ENCODE data around the gene PPM1J. TPM values are rescaled to one million over a fixed set of nuclear protein-coding genes. Genes with fewer than 3 reads are reported as not detected.

PPM1J gene
- total RNA-seq, 1 experiment from 2014 or later, result 19.3 TPM

- TF ChIP-seq E2F4 (CRISPR knock-in tag; IDR thresholded peaks at IDR 0.05; ENCODE audit: borderline replicate concordance, low read depth), result no peak
- TF ChIP-seq MXD4 (CRISPR knock-in tag; IDR thresholded peaks at IDR 0.05; ENCODE audit: borderline replicate concordance), result no peak
- TF ChIP-seq ZNF317 (CRISPR knock-in tag; IDR thresholded peaks at IDR 0.05; ENCODE audit: borderline replicate concordance, low read depth), result no peak
- TF ChIP-seq ATF1 (CRISPR knock-in tag; IDR thresholded peaks at IDR 0.05), result no peak
Observed at GRCh38 chr1:112686835-112687234, 28.3 kb downstream of the PPM1J start (continued).

- peak overlapping the region; percentile 45 for H3K27ac Mint-ChIP-seq
- ChIA-PET POLR2A (interaction anchor here (1.0 kb wide), 1 partner anchor 18 kb away, joined by 3 read pairs; no protein-coding TSS in a partner anchor), CTCF (interaction anchor here (1.2 kb wide), 1 partner anchor 118 kb away, joined by 3 read pairs; no protein-coding TSS in a partner anchor)
- ATAC-seq (no peak), DNase-seq (ENCODE audit: low spot score) (no peak)
- no peaks in the 10 kb centered on the region for H3K27me3 Mint-ChIP-seq (ENCODE audit: low read depth)
- H3K36me3 Mint-ChIP-seq, result peaks cover 17% of the 10 kb centered on the region
- H3K9me3 Mint-ChIP-seq, result no peaks in the 10 kb centered on the region
- H3K4me1 Mint-ChIP-seq, result peaks cover 14% of the 10 kb centered on the region
- TF ChIP-seq FOXP4 (CRISPR knock-in tag; IDR thresholded peaks at IDR 0.05), result no peak
- no peak overlapping the region for H3K4me3 Mint-ChIP-seq
Observed at GRCh38 chr1:112686417-112686816, 28.7 kb downstream of the PPM1J start.

GRCh38 chr1:112685913-112686312 lies 29.2 kb downstream of the PPM1J start:
- ATAC-seq, result no peak
- DNase-seq (ENCODE audit: low spot score), result no peak
- ChIA-PET CTCF (interaction anchor here (1.2 kb wide), 1 partner anchor 119 kb away, joined by 3 read pairs; no protein-coding TSS in a partner anchor), POLR2A (interaction anchor here (1.0 kb wide), 1 partner anchor 19 kb away, joined by 3 read pairs; no protein-coding TSS in a partner anchor)
- H3K4me3 Mint-ChIP-seq, result no peak overlapping the region
- H3K4me1 Mint-ChIP-seq, result peaks cover 14% of the 10 kb centered on the region
- H3K36me3 Mint-ChIP-seq, result peaks cover 18% of the 10 kb centered on the region
- no peak overlapping the region for H3K27ac Mint-ChIP-seq
- H3K9me3 Mint-ChIP-seq, result no peaks in the 10 kb centered on the region
- TF ChIP-seq NFYB (CRISPR knock-in tag; conservative IDR thresholded peaks at IDR 0.05; ENCODE audit: low read depth), result no peak
- TF ChIP-seq SOX15 (CRISPR knock-in tag; IDR thresholded peaks at IDR 0.05), result no peak
- no peak for TF ChIP-seq ZNF416 (CRISPR knock-in tag; IDR thresholded peaks at IDR 0.05)
- TF ChIP-seq MXD4 (CRISPR knock-in tag; IDR thresholded peaks at IDR 0.05; ENCODE audit: borderline replicate concordance), result no peak
- no peak for TF ChIP-seq ETV6 (CRISPR knock-in tag; IDR thresholded peaks at IDR 0.05)
- no peaks in the 10 kb centered on the region for H3K27me3 Mint-ChIP-seq (ENCODE audit: low read depth)

GRCh38 chr1:112678605-112679004 lies 36.5 kb downstream of the PPM1J start:
- ChIA-PET POLR2A (no interaction called here), CTCF (no interaction called here)
- Mint-ChIP-seq H3K27ac (peak overlapping the region; percentile 46; the same call in 1 of the 2 replicates), H3K4me1 (peaks cover 27% of the 10 kb centered on the region), H3K9me3 (peaks cover 4% of the 10 kb centered on the region; the same call in 1 of the 2 replicates), H3K4me3 (no peak overlapping the region), H3K27me3 (ENCODE audit: low read depth) (peaks cover 10% of the 10 kb centered on the region; the same call in 1 of the 2 replicates), H3K36me3 (peaks cover 16% of the 10 kb centered on the region)
- DNase-seq (ENCODE audit: low spot score), result no peak
- ATAC-seq, result no peak
- no peak for TF ChIP-seq USF2 (CRISPR knock-in tag; IDR thresholded peaks at IDR 0.05)
- TF ChIP-seq ZNF317 (CRISPR knock-in tag; IDR thresholded peaks at IDR 0.05; ENCODE audit: borderline replicate concordance, low read depth), result no peak
- no peak for TF ChIP-seq ZNF532 (CRISPR knock-in tag; IDR thresholded peaks at IDR 0.05; ENCODE audit: borderline replicate concordance)
- TF ChIP-seq NR1H2 (CRISPR knock-in tag; IDR thresholded peaks at IDR 0.05), result no peak
- no peak for TF ChIP-seq SMAD4 (CRISPR knock-in tag; IDR thresholded peaks at IDR 0.05)
- TF ChIP-seq GTF2I (CRISPR knock-in tag; conservative IDR thresholded peaks at IDR 0.05), result no peak
- TF ChIP-seq TCF7 (CRISPR knock-in tag; IDR thresholded peaks at IDR 0.05; ENCODE audit: low read depth), result no peak
- no peak for TF ChIP-seq FOXJ3 (CRISPR knock-in tag; IDR thresholded peaks at IDR 0.05; ENCODE audit: borderline replicate concordance)
- no peak for TF ChIP-seq MLX (CRISPR knock-in tag; IDR thresholded peaks at IDR 0.05)
- TF ChIP-seq PREB (CRISPR knock-in tag; IDR thresholded peaks at IDR 0.05; ENCODE audit: borderline replicate concordance), result no peak
- TF ChIP-seq ELF4 (CRISPR knock-in tag; IDR thresholded peaks at IDR 0.05; ENCODE audit: low read depth), result no peak
- no peak for TF ChIP-seq NFYB (CRISPR knock-in tag; conservative IDR thresholded peaks at IDR 0.05; ENCODE audit: low read depth)
- TF ChIP-seq TEAD1 (CRISPR knock-in tag; IDR thresholded peaks at IDR 0.05), result no peak
